HuH-7.5 (cell line): ENCODE results near the gene HBD.

Experiments
- DNase-seq: peaks from one replicate; pipeline ENCODE4 v3.0.0; 2011; ENCODE audit warnings: low spot score

Gene HBD

DNA sequence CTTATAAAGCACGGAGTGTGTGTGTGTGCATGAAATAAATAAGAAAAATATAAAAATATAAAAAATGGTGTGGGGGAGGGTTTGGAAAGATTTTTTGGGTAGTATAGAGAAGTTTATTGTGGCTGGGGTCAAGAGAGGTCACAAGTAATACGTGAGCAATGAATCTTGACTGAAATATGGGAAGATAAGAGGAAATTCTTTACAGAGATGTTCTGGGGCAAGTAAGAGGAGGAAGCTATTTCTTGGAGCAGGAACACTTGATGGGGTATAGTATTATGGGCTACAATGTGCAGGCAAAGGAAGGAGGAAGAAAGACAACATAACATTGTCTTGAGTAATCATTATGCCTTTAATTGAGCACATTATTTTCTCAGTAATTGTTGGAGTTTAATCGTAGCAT is 2.1 kb downstream of the HBD start:
- no peak for DNase-seq

DNA sequence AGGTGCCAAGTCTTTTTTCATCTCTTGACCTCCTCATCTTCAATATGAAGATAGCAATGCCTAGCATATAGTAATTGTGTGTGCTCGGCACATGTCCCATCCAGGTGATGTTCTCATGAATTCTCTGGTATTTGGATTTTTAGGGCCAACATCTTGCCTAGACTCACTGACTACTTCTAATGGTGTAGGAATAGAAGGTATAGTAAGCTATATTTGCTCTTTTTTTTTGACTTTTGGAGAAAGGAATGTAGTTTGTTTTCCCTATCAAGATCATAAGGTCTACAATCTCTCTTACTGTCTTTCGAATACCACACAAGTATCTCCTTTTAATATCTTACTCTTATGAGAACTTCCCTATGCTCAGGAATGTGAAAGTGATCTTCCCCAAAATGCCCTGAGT is 3.2 kb downstream of the HBD start:
- DNase-seq = no peak

DNA sequence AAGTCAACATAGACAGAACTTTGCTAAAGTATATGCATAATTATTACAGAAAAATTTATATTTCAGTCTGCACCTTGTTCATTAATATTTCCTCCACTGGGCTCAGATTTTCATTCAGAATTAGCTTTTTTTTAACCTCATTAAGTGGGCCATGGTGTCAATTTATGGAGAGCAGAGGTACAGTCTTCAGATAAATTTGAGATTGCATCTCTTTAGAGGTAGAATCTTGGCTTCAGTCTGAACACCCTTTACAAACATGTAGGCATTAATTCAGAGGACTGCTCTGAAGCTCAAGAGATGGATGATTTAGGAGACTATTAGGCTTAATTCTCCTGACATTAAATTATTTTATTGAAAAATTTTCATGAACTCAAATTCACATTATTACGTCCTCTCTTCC is 4.0 kb downstream of the HBD start:
- no peak for DNase-seq

DNA sequence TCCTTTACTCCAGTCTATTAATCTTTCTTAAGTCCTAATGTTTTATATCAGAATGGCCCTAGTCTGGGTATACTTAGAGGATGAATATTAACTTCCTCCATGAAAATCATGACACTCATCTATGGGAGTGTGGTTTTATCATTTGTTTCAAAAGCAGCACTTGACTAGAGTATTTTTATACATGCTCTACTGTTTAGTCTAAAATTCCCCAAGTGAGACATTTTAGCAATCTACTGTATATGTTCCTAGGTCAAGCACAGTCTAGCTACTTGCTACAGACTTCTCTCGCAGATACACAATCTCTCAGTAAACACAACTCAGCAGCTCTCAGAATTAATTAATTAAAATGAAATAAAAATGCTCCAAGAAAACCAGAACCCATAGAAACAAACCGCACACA is 4.5 kb downstream of the HBD start:
- DNase-seq = no peak

DNA sequence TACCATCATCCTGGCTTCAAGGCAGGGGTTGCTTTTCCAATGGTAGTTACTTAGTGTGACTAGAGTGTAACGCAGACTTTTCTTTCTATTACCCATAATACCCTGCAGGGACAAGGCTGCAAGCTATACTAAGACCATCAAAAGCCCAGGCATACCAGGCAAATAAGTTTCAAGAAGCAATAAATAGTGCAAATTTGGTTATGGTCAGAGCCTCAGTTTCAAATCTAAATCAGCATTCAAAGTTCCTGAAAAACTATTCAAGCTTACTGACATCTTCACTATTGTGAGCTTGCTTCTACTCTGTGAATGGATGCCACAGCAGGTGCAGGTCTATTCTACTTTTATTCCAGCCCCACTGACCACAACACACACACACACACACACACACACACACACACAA is 4.9 kb downstream of the HBD start:
- DNase-seq = no peak

DNA sequence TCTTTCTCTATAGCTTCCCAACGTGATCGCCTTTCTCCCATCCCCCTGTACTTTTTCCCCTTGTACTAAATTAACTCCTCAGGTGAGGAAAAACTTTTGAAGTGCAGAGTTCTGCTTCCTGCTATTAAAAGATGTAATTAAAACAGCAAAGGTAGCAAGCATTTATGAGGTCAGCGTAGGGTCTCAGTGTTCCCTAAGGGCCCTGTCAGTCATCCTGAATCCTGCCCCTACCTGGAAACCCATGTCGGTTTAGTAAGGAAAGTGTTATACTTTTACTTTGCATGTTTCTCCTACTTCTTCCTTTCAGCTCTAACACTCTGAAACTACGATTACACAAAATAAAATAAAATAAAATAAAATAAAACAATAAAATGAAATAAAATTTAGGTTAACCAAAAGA is 6.2 kb downstream of the HBD start:
- DNase-seq = no peak

DNA sequence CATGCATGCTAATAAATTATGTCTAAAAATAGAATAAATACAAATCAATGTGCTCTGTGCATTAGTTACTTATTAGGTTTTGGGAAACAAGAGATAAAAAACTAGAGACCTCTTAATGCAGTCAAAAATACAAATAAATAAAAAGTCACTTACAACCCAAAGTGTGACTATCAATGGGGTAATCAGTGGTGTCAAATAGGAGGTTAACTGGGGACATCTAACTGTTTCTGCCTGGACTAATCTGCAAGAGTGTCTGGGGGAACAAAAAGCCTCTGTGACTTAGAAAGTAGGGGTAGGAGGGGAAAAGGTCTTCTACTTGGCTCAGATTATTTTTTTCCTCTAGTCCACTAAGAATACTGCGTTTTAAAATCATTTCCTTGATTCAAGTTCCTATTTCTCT is 6.6 kb downstream of the HBD start:
- no peak for DNase-seq

DNA sequence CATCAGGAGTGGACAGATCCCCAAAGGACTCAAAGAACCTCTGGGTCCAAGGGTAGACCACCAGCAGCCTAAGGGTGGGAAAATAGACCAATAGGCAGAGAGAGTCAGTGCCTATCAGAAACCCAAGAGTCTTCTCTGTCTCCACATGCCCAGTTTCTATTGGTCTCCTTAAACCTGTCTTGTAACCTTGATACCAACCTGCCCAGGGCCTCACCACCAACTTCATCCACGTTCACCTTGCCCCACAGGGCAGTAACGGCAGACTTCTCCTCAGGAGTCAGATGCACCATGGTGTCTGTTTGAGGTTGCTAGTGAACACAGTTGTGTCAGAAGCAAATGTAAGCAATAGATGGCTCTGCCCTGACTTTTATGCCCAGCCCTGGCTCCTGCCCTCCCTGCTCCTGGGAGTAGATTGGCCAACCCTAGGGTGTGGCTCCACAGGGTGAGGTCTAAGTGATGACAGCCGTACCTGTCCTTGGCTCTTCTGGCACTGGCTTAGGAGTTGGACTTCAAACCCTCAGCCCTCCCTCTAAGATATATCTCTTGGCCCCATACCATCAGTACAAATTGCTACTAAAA is 7.5 kb downstream of the HBD start, which contains the start of gene HBB:
HBB (minus strand) TSS at position 340 of the 579 bp plus-strand sequence; CDS start at position 290, 50 bp downstream.
- DNase-seq = no peak

DNA sequence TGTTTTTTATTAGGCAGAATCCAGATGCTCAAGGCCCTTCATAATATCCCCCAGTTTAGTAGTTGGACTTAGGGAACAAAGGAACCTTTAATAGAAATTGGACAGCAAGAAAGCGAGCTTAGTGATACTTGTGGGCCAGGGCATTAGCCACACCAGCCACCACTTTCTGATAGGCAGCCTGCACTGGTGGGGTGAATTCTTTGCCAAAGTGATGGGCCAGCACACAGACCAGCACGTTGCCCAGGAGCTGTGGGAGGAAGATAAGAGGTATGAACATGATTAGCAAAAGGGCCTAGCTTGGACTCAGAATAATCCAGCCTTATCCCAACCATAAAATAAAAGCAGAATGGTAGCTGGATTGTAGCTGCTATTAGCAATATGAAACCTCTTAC is 8.8 kb downstream of the HBD start:
- no peak for DNase-seq

DNA sequence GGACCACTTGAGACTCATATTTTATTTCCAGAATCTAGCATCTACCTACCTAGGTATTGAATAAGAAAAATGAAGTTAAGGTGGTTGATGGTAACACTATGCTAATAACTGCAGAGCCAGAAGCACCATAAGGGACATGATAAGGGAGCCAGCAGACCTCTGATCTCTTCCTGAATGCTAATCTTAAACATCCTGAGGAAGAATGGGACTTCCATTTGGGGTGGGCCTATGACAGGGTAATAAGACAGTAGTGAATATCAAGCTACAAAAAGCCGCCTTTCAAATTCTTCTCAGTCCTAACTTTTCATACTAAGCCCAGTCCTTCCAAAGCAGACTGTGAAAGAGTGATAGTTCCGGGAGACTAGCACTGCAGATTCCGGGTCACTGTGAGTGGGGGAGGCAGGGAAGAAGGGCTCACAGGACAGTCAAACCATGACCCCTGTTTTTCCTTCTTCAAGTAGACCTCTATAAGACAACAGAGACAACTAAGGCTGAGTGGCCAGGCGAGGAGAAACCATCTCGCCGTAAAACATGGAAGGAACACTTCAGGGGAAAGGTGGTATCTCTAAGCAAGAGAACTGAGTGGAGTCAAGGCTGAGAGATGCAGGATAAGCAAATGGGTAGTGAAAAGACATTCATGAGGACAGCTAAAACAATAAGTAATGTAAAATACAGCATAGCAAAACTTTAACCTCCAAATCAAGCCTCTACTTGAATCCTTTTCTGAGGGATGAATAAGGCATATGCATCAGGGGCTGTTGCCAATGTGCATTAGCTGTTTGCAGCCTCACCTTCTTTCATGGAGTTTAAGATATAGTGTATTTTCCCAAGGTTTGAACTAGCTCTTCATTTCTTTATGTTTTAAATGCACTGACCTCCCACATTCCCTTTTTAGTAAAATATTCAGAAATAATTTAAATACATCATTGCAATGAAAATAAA is 9.5 kb downstream of the HBD start:
- DNase-seq = no peak

DNA sequence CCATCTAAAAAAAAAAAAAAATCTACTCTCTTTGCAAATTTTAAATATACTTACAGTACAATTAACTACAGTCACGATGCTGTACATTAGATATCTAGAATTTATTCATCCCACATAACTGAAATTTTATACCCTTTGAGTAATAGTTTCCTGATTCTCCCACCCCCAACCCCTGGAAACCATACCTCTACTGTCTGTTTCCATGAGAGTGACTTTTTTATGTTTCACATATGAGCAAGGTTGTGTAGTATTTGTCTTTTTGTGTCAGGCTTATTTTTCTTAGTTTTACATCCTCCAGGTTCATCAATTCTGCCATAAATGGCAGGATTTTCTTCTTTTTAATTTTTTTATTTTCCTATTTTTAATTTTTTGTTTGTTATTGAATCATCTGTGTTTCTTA is 10.6 kb downstream of the HBD start:
- DNase-seq = no peak

DNA sequence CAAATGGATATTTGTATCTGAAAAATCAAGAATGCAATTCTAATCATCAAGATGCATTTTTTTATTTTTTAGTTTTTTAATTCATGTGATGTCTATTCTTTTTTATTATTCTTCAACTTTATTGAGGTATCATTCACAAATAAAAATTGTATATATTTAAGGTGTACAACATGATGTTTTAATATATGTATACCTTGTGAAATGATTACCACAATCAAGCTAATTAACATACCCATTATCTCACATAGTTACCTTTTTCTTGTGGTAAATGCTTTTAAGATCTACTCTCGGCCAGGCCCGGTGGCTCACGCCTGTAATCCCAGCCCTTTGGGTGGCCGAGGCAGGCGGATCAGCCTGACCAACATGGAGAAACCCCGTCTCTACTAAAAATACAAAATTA is 11.1 kb downstream of the HBD start:
- no peak for DNase-seq

DNA sequence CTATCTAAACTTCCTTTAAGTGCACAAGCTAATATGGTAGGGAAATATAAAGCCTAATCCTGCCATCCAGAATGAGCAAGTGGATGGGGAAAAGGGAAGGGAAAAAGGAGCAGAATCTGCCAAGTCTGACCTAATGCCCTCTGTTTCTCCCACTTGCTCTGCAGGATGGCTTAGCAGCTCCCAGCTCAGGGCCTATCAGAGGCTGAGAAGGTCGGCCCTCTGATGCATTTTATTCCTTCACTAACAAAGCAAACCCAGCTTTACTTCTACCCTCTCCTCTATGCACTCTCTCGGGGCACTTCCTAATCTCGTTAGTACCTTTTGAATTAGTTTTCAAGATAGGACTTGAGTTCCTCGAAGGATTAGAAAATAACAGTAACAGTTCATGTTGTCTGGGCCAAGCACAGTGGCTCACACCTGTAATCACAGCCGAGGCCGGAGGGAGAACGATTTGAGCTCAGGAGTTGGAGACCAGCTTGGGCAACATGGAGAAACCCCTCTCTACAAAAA is 23.9 kb downstream of the HBD start:
- DNase-seq = no peak

DNA sequence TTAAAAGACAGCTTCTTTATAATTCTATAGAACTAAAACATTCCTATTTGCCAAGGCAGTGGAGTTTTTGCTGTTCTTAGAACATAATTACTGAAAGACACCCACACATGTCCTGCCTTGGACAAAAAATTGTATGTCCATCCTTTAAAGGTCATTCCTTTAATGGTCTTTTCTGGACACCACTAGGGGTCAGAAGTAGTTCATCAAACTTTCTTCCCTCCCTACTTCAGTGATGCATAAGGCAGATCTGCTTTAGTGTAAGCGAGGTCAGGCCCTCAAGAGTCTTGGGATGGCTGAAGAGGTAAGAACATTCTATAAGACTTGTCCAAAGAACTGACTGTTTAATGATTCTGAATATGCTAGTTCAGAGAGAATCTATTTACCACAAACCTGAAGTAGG is 29.5 kb downstream of the HBD start:
- peak; percentile 10 for DNase-seq

DNA sequence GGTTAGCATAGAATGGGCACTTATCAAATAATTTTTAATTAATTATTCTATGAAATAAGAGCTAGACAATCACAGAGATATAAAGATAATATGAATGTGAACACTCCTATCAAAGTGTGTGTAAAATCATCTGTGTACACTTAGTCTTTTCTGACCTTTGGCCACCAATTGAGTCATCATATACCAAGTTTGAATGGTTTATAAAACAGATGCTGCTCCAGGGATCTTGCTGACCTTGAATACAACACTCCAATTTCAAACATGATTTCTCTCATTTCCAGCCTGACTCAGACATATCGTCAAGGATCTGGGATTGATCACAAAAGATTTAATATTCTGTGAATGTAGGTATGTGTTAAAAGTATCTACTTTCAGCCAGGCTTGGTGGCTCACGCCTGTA is 30.9 kb downstream of the HBD start:
- DNase-seq = no peak

DNA sequence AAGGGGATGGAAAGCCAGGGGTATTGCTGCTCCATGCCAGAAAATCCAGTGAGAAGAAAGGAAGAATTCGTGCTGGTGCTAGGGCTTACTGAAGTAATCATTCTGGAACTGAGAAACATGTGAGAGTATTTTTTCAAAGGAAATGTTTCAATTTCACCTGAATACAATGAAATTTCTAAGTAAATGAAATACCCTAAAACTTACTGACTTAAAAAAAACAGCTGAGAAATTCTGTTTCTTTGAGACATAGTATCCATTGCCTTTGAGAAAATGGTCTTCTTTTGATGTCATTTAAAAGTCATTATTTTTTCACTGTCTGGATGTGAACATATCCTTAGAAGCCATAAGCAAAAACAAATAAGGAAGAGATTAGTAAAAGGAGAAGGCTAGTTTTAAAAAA is 33.7 kb downstream of the HBD start, which contains the start of gene OR51V1:
OR51V1 (minus strand) TSS at position 101 of the 400 bp plus-strand sequence; CDS start at position 101, 0 bp downstream.
- no peak for DNase-seq

DNA sequence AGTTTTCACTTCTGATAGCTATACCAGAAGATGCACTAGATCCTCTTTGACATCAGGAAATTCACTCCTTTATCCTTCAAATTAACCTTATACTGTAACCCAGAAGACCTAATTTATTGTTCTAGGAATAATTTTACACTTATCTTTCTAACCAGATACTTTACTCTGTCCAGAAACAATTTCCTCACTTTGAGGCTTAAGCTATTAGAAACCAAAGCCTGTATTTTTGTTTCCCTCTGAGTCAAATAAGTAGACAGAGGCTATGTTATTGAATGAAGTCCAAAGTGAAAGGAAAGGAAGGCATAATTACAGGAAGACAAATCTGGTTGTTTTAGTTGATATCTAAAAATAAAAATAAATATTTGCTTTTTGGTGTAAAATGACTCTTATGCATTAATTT is 36.0 kb downstream of the HBD start:
- no peak for DNase-seq

DNA sequence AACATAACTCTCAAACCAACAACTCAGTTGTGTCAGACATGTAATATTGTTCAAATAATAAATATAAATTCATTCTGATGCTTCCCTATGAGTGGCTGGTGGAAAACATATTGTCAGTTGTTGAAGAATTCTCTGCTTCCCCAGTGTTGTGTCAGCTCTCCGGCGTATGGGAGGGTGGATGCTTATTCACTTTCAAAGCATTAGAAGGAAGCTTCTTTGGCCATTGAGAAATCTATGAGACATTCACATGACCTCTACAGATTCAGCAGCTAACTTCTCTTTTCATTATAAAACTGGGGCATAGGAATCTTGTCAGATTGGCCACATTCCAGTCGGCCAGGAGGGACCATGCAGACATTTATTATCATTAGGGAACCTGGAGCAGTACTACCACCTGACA is 36.7 kb downstream of the HBD start:
- DNase-seq = no peak

DNA sequence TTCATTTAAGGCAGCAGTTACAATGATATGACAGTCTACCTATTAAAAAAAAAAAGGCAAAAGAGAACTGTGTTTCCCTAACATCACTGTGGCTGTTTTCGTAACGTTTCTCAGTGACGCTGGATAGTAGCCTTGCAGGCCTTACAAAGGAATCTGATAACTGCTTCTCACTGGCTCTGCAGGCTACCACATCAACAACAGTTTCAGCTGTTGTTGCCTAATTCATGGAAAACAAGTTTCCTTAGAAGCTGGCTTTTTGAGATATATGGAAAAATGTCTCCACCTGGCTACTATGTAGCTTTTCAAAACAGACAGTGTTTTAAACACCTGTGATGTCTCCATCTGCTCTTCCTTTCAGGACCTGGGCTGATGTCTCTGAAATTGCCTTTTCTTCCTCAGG is 37.6 kb downstream of the HBD start:
- DNase-seq = no peak

DNA sequence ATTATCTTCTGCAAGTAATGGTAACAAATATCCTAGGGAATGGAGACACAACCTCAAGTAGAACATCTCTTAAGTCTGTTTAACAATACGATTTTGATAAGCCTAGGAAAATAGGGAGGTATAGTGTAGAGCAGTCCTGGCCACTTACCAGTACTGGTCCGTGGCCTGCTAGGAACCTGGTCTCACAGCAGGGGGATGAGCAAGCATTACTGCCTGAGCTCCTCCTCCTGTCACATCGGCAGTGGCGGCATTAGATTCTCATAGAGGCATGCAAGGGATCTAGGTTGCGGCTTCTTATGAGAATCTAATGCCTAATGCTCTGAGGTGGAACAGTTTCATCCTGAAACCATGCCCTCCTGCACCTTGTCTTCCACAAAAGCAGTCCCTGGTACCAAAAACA is 38.2 kb downstream of the HBD start:
- no peak for DNase-seq

DNA sequence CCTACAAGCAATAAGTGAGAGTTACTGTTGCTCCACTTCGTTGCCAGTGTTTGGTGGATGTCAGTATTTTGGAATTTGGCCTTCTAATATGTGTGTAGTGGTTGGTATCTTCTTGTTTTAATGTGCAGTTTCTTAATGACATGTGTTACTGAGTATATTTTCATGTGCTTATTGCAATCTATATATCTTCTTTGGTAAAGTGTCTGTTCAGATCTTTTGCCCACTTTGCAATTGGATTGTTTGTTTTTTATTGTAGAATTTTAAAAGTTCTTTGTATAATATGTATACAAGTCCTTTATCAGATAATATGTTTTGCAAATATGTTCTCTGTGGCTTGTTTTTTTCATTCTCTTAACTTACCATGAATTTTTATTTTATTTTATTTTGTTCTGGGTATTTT is 41.5 kb downstream of the HBD start:
- no peak for DNase-seq

DNA sequence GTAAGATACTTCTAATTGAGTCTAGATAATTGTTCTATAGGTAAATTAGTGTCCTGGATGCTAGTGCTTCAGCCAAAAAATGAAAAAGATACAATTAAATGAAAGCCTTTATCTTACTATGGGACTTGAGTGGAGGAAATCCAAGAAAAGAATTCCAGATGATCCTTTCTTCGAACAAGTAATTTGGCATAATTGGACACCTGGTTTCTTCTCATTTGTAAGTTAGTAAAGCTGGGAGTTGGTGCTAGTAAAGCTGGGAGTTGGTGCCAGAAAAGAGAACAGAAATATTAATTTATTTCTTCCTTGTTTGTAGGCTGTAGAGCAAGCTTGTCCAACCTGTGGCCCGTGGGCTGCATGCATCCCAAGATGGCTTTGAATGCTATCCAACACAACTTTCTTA is 46.1 kb downstream of the HBD start:
- DNase-seq = no peak
